Measurements from ENCODE around the gene TMEM131. TPM values are rescaled to one million over a fixed set of nuclear protein-coding genes. Genes with fewer than 3 reads are reported as not detected.

TMEM131 gene
- total and polyA plus RNA-seq, 2 experiments from 2014 or later: 9.2 to 22.7 TPM

- no peaks in the 10 kb centered on the region; the same call in 1 of the 2 replicates for H3K9me2 ChIP-seq (ENCODE audit: insufficient read depth)
- H2AFZ ChIP-seq: no peak overlapping the region
- ATAC-seq (no peak), DNase-seq (ENCODE audit: low spot score) (no peak)
- peaks cover 24% of the 10 kb centered on the region for H3K79me2 ChIP-seq (replicated peaks; ENCODE audit: insufficient read depth)
- peaks cover 13% of the 10 kb centered on the region; the same call in 2 of the 3 replicates for H3K4me1 Mint-ChIP-seq
- TF ChIP-seq EZH2phosphoT487 (IDR thresholded peaks at IDR 0.05; ENCODE audit: unreplicated experiment) (no peak), CREB1 (CRISPR knock-in tag; IDR thresholded peaks at IDR 0.05; ENCODE audit: low read depth) (no peak)
- TF ChIP-seq, protein P1, sequence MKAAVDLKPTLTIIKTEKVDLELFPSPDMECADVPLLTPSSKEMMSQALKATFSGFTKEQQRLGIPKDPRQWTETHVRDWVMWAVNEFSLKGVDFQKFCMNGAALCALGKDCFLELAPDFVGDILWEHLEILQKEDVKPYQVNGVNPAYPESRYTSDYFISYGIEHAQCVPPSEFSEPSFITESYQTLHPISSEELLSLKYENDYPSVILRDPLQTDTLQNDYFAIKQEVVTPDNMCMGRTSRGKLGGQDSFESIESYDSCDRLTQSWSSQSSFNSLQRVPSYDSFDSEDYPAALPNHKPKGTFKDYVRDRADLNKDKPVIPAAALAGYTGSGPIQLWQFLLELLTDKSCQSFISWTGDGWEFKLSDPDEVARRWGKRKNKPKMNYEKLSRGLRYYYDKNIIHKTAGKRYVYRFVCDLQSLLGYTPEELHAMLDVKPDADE (IDR thresholded peaks at IDR 0.05): no peak
- TF ChIP-seq, protein P2, sequence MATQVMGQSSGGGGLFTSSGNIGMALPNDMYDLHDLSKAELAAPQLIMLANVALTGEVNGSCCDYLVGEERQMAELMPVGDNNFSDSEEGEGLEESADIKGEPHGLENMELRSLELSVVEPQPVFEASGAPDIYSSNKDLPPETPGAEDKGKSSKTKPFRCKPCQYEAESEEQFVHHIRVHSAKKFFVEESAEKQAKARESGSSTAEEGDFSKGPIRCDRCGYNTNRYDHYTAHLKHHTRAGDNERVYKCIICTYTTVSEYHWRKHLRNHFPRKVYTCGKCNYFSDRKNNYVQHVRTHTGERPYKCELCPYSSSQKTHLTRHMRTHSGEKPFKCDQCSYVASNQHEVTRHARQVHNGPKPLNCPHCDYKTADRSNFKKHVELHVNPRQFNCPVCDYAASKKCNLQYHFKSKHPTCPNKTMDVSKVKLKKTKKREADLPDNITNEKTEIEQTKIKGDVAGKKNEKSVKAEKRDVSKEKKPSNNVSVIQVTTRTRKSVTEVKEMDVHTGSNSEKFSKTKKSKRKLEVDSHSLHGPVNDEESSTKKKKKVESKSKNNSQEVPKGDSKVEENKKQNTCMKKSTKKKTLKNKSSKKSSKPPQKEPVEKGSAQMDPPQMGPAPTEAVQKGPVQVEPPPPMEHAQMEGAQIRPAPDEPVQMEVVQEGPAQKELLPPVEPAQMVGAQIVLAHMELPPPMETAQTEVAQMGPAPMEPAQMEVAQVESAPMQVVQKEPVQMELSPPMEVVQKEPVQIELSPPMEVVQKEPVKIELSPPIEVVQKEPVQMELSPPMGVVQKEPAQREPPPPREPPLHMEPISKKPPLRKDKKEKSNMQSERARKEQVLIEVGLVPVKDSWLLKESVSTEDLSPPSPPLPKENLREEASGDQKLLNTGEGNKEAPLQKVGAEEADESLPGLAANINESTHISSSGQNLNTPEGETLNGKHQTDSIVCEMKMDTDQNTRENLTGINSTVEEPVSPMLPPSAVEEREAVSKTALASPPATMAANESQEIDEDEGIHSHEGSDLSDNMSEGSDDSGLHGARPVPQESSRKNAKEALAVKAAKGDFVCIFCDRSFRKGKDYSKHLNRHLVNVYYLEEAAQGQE (IDR thresholded peaks at IDR 0.05; ENCODE audit: unreplicated experiment): no peak
- no peak overlapping the region for H3K4me2 ChIP-seq
- H3K4me3 ChIP-seq: no peak overlapping the region
- no peaks in the 10 kb centered on the region for H3K4me1 ChIP-seq (ENCODE audit: insufficient read depth)
- H3K27ac ChIP-seq (ENCODE audit: low read depth): no peak overlapping the region
- H3K36me3 Mint-ChIP-seq (ENCODE audit: low read depth): peaks cover 2% of the 10 kb centered on the region; the same call in 2 of the 3 replicates
- H3K27me3 ChIP-seq (ENCODE audit: insufficient read depth): no peaks in the 10 kb centered on the region
- no peaks in the 10 kb centered on the region for H3F3A ChIP-seq (replicated peaks; ENCODE audit: low read depth)
- no peaks in the 10 kb centered on the region for H3K9me3 Mint-ChIP-seq
- no peak overlapping the region for H3K4me3 Mint-ChIP-seq
- H3K36me3 ChIP-seq (ENCODE audit: insufficient read depth): no peaks in the 10 kb centered on the region
- no peak overlapping the region for H3K27ac Mint-ChIP-seq
- H3K27me3 Mint-ChIP-seq (ENCODE audit: insufficient read depth, low read depth, poor library complexity): peaks cover 1% of the 10 kb centered on the region
- H4K20me1 ChIP-seq (replicated peaks; ENCODE audit: insufficient read depth): no peaks in the 10 kb centered on the region
These were observed 71.6 kb downstream of the TMEM131 start for GRCh38 chr2:97924194-97924593.

GRCh38 chr2:97919858-97920257 lies 75.9 kb downstream of the TMEM131 start:
- H3K4me3 Mint-ChIP-seq: no peak overlapping the region
- Histone ChIP-seq H3K27me3 (ENCODE audit: insufficient read depth) (no peaks in the 10 kb centered on the region), H3K36me3 (ENCODE audit: insufficient read depth) (no peaks in the 10 kb centered on the region), H3K4me1 (ENCODE audit: insufficient read depth) (peaks cover 18% of the 10 kb centered on the region), H3K4me3 (no peak overlapping the region), H3K27ac (ENCODE audit: low read depth) (no peak overlapping the region), H3F3A (replicated peaks; ENCODE audit: low read depth) (no peaks in the 10 kb centered on the region), H4K20me1 (replicated peaks; ENCODE audit: insufficient read depth) (peaks cover 5% of the 10 kb centered on the region; the same call in 1 of the 2 replicates), H2AFZ (no peak overlapping the region), H3K79me2 (replicated peaks; ENCODE audit: insufficient read depth) (peaks cover 43% of the 10 kb centered on the region), H3K9me2 (ENCODE audit: insufficient read depth) (peaks cover 13% of the 10 kb centered on the region), H3K4me2 (no peak overlapping the region)
- H3K9me3 Mint-ChIP-seq: no peaks in the 10 kb centered on the region
- ATAC-seq (peak; percentile 82), DNase-seq (ENCODE audit: low spot score) (peak; percentile 29)
- H3K27me3 Mint-ChIP-seq (ENCODE audit: insufficient read depth, low read depth, poor library complexity): peaks cover 2% of the 10 kb centered on the region
- H3K36me3 Mint-ChIP-seq (ENCODE audit: low read depth): no peaks in the 10 kb centered on the region; the same call in 2 of the 3 replicates
- no peak overlapping the region for H3K27ac Mint-ChIP-seq
- peaks cover 25% of the 10 kb centered on the region; the same call in 2 of the 3 replicates for H3K4me1 Mint-ChIP-seq
- TF ChIP-seq, protein P1 (IDR thresholded peaks at IDR 0.05): no peak
- TF ChIP-seq ZNF331 (CRISPR knock-in tag; IDR thresholded peaks at IDR 0.05; ENCODE audit: low read depth): no peak
- TF ChIP-seq, protein P3, sequence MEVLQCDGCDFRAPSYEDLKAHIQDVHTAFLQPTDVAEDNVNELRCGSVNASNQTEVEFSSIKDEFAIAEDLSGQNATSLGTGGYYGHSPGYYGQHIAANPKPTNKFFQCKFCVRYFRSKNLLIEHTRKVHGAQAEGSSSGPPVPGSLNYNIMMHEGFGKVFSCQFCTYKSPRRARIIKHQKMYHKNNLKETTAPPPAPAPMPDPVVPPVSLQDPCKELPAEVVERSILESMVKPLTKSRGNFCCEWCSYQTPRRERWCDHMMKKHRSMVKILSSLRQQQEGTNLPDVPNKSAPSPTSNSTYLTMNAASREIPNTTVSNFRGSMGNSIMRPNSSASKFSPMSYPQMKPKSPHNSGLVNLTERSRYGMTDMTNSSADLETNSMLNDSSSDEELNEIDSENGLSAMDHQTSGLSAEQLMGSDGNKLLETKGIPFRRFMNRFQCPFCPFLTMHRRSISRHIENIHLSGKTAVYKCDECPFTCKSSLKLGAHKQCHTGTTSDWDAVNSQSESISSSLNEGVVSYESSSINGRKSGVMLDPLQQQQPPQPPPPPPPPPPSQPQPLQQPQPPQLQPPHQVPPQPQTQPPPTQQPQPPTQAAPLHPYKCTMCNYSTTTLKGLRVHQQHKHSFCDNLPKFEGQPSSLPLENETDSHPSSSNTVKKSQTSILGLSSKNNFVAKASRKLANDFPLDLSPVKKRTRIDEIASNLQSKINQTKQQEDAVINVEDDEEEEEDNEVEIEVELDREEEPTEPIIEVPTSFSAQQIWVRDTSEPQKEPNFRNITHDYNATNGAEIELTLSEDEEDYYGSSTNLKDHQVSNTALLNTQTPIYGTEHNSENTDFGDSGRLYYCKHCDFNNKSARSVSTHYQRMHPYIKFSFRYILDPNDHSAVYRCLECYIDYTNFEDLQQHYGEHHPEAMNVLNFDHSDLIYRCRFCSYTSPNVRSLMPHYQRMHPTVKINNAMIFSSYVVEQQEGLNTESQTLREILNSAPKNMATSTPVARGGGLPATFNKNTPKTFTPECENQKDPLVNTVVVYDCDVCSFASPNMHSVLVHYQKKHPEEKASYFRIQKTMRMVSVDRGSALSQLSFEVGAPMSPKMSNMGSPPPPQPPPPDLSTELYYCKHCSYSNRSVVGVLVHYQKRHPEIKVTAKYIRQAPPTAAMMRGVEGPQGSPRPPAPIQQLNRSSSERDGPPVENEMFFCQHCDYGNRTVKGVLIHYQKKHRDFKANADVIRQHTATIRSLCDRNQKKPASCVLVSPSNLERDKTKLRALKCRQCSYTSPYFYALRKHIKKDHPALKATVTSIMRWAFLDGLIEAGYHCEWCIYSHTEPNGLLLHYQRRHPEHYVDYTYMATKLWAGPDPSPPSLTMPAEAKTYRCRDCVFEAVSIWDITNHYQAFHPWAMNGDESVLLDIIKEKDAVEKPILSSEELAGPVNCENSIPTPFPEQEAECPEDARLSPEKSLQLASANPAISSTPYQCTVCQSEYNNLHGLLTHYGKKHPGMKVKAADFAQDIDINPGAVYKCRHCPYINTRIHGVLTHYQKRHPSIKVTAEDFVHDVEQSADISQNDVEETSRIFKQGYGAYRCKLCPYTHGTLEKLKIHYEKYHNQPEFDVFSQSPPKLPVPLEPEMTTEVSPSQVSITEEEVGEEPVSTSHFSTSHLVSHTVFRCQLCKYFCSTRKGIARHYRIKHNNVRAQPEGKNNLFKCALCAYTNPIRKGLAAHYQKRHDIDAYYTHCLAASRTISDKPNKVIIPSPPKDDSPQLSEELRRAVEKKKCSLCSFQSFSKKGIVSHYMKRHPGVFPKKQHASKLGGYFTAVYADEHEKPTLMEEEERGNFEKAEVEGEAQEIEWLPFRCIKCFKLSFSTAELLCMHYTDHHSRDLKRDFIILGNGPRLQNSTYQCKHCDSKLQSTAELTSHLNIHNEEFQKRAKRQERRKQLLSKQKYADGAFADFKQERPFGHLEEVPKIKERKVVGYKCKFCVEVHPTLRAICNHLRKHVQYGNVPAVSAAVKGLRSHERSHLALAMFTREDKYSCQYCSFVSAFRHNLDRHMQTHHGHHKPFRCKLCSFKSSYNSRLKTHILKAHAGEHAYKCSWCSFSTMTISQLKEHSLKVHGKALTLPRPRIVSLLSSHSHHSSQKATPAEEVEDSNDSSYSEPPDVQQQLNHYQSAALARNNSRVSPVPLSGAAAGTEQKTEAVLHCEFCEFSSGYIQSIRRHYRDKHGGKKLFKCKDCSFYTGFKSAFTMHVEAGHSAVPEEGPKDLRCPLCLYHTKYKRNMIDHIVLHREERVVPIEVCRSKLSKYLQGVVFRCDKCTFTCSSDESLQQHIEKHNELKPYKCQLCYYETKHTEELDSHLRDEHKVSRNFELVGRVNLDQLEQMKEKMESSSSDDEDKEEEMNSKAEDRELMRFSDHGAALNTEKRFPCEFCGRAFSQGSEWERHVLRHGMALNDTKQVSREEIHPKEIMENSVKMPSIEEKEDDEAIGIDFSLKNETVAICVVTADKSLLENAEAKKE (CRISPR knock-in tag; IDR thresholded peaks at IDR 0.05): no peak
- TF ChIP-seq NANOG (IDR thresholded peaks at IDR 0.05; ENCODE audit: borderline replicate concordance): no peak
